GM23338 (cell line): ENCODE data around the gene MINPP1. TPM values are rescaled to one million over a fixed set of nuclear protein-coding genes. Genes with fewer than 3 reads are reported as not detected.

Experiments
- ATAC-seq: fragments of 200-7000 bp; cut with Tn5 transposase; 3 replicates; pipeline ENCODE4 v1.9.1; 2020
- DNase-seq: peaks from one replicate; pipeline ENCODE4 v3.0.0-alpha.2; 2015; ENCODE audit warnings: low spot score
- H2AFZ ChIP-seq: fragments of 200-600 bp; sonication (generic); 2 replicates; pipeline ENCODE4 v1.8.0; 2016; ENCODE audit warnings: antibody characterized with exemption, mild to moderate bottlenecking, moderate library complexity
- H3F3A ChIP-seq: fragments of 200-600 bp; sonication (generic); replicated peaks from 2 replicates; pipeline ENCODE4 v1.8.0; 2017; ENCODE audit warnings: antibody characterized with exemption, mixed run types, low read depth
- H3K27ac ChIP-seq: fragments of 200-600 bp; sonication (generic); 2 replicates; pipeline ENCODE4 v1.6.1; 2016; ENCODE audit warnings: low read depth
- H3K27me3 ChIP-seq: fragments of 200-600 bp; sonication (generic); 2 replicates; pipeline ENCODE4 v1.8.0; 2016; ENCODE audit warnings: mild to moderate bottlenecking, mixed run types, moderate library complexity; ENCODE audit not compliant: insufficient read depth
- H3K36me3 ChIP-seq: fragments of 200-600 bp; sonication (generic); 2 replicates; pipeline ENCODE4 v1.8.0; 2016; ENCODE audit warnings: mild to moderate bottlenecking; ENCODE audit not compliant: insufficient read depth
- H3K4me1 ChIP-seq: fragments of 200-600 bp; sonication (generic); 2 replicates; pipeline ENCODE4 v1.8.0; 2016; ENCODE audit warnings: mild to moderate bottlenecking, moderate library complexity; ENCODE audit not compliant: insufficient read depth
- H3K4me2 ChIP-seq: fragments of 200-600 bp; sonication (generic); 2 replicates; pipeline ENCODE4 v1.7.1; 2017; ENCODE audit warnings: mixed run types
- H3K4me3 ChIP-seq: fragments of 200-600 bp; sonication (generic); 2 replicates; pipeline ENCODE4 v1.6.1; 2016; ENCODE audit warnings: mixed run types
- H3K79me2 ChIP-seq: fragments of 200-600 bp; sonication (generic); replicated peaks from 2 replicates; pipeline ENCODE4 v1.8.0; 2017; ENCODE audit warnings: mild to moderate bottlenecking; ENCODE audit not compliant: insufficient read depth
- H3K9me2 ChIP-seq: fragments of 200-600 bp; sonication (generic); 2 replicates; pipeline ENCODE4 v1.8.0; 2017; ENCODE audit not compliant: insufficient read depth
- H4K20me1 ChIP-seq: fragments of 200-600 bp; sonication (generic); replicated peaks from 2 replicates; pipeline ENCODE4 v1.8.0; 2017; ENCODE audit warnings: mild to moderate bottlenecking; ENCODE audit not compliant: insufficient read depth
- H3K27ac Mint-ChIP-seq: 2 replicates; pipeline ENCODE4 v1.8.0; 2020; ENCODE audit warnings: inconsistent platforms, mild to moderate bottlenecking, moderate library complexity, mixed read lengths
- H3K27me3 Mint-ChIP-seq: 3 replicates; pipeline ENCODE4 v1.8.0; 2022; ENCODE audit warnings: low read depth, mild to moderate bottlenecking, moderate library complexity, mixed read lengths, inconsistent platforms; ENCODE audit not compliant: insufficient read depth, poor library complexity
- H3K36me3 Mint-ChIP-seq: 3 replicates; pipeline ENCODE4 v1.8.0; 2021; ENCODE audit warnings: low read depth, mild to moderate bottlenecking, inconsistent platforms, moderate library complexity, mixed read lengths
- H3K4me1 Mint-ChIP-seq: 3 replicates; pipeline ENCODE4 v1.8.0; 2020; ENCODE audit warnings: mild to moderate bottlenecking, inconsistent platforms, mixed read lengths
- H3K4me3 Mint-ChIP-seq: 3 replicates; pipeline ENCODE4 v1.8.0; 2021; ENCODE audit warnings: moderate library complexity, mild to moderate bottlenecking, inconsistent platforms, mixed read lengths
- H3K9me3 Mint-ChIP-seq: 3 replicates; pipeline ENCODE4 v1.8.0; 2020; ENCODE audit warnings: moderate library complexity, mild to moderate bottlenecking, inconsistent platforms, mixed read lengths
- CREB1 ChIP-seq: fragments of 250-450 bp; sonication (Bioruptor Pico); IDR thresholded peaks from 2 replicates; pipeline ENCODE4 v1.5.0; 2020; ENCODE audit warnings: low read depth, mild to moderate bottlenecking, moderate library complexity
- CTCF ChIP-seq, 2 experiments: fragments of 200-600 bp in 1 of 2; sonication (generic) in 1 of 2; conservative IDR thresholded peaks; 2 replicates each; pipeline versions ENCODE4 v1.5.1 to v1.6.1; 2016 to 2017; ENCODE audit warnings: antibody characterized with exemption in 2 of 2, low read depth in 2 of 2, mild to moderate bottlenecking in 2 of 2, moderate library complexity in 1 of 2
- ETS1 ChIP-seq: IDR thresholded peaks from 2 replicates; pipeline ENCODE4 v1.6.1; 2016; ENCODE audit warnings: antibody characterized with exemption
- EZH2 ChIP-seq: fragments of 200-600 bp; sonication (generic); IDR thresholded peaks from one replicate; pipeline ENCODE4 v1.8.0; 2017; ENCODE audit warnings: antibody characterized with exemption, mild to moderate bottlenecking, low read depth; ENCODE audit not compliant: unreplicated experiment
- EZH2phosphoT487 ChIP-seq: fragments of 200-600 bp; sonication (generic); IDR thresholded peaks from one replicate; pipeline ENCODE4 v1.8.1; 2018; ENCODE audit warnings: antibody characterized with exemption; ENCODE audit not compliant: unreplicated experiment
- JUNB ChIP-seq: IDR thresholded peaks from one replicate; pipeline ENCODE4 v1.6.1; 2016; ENCODE audit warnings: antibody characterized with exemption; ENCODE audit not compliant: unreplicated experiment
- NANOG ChIP-seq: IDR thresholded peaks from 2 replicates; pipeline ENCODE4 v1.6.1; 2016; ENCODE audit warnings: antibody characterized with exemption, borderline replicate concordance
- POLR2AphosphoS5 ChIP-seq: IDR thresholded peaks from 2 replicates; pipeline ENCODE4 v1.6.1; 2016; ENCODE audit warnings: antibody characterized with exemption, low read depth
- REST ChIP-seq: IDR thresholded peaks from one replicate; pipeline ENCODE4 v1.6.1; 2018; ENCODE audit warnings: antibody characterized with exemption; ENCODE audit not compliant: unreplicated experiment
- STAT1 ChIP-seq: IDR thresholded peaks from one replicate; pipeline ENCODE4 v1.6.1; 2016; ENCODE audit warnings: antibody characterized with exemption; ENCODE audit not compliant: unreplicated experiment
- ZNF114 ChIP-seq: fragments of 250-450 bp; sonication (Bioruptor Pico); IDR thresholded peaks from 2 replicates; pipeline ENCODE4 v1.5.0; 2020; ENCODE audit warnings: mild to moderate bottlenecking, moderate library complexity
- ZNF331 ChIP-seq: fragments of 250-450 bp; sonication (Bioruptor Pico); IDR thresholded peaks from 2 replicates; pipeline ENCODE4 v1.5.0; 2020; ENCODE audit warnings: low read depth, mild to moderate bottlenecking, moderate library complexity
- polyA plus RNA-seq: library from polyadenylated mRNA; unstranded; fragments of >200 nt; fragmentation: Nextera tagmentation; extraction: Ambion mirVana; gene quantifications from 2 replicates; pipeline ENCODE4 v1.2.1, GENCODE V29; 2016
- total RNA-seq: library from RNA; depleted of rRNA; stranded (reverse); fragments of >200 nt; shearing (Covaris generic); gene quantifications from 2 replicates; pipeline ENCODE4 v1.2.3, GENCODE V29; 2014

Gene MINPP1
- total and polyA plus RNA-seq, 2 experiments from 2014 or later, result 27.0 to 39.3 TPM

GRCh38 chr10:87579563-87579962 lies 74.9 kb downstream of the MINPP1 start (continued):
- TF ChIP-seq ETS1, result no peak
- no peak for TF ChIP-seq ZNF331
- no peak for TF ChIP-seq NANOG
- TF ChIP-seq POLR2AphosphoS5, result no peak

GRCh38 chr10:87580016-87580415 lies 75.3 kb downstream of the MINPP1 start:
- H3K27me3 ChIP-seq, result no peaks in the 10 kb centered on the region
- no peak overlapping the region for H3K4me3 Mint-ChIP-seq
- no peak overlapping the region for H3K27ac Mint-ChIP-seq
- no peak for TF ChIP-seq NANOG
- no peak for TF ChIP-seq ZNF114
- no peak for TF ChIP-seq ETS1
- TF ChIP-seq JUNB, result no peak
- no peak for TF ChIP-seq CREB1
- no peak for TF ChIP-seq EZH2
- no peak for TF ChIP-seq STAT1
- TF ChIP-seq CTCF (conservative IDR thresholded peaks at IDR 0.05; ENCODE audit: low read depth in 2 of 2), result no peak
- no peak for TF ChIP-seq ZNF331
- TF ChIP-seq EZH2phosphoT487, result no peak
- no peak for TF ChIP-seq REST
- no peak for TF ChIP-seq POLR2AphosphoS5

More at GRCh38 chr10:87580016-87580415, 75.3 kb downstream of the MINPP1 start:
- H3K9me2 ChIP-seq, result no peaks in the 10 kb centered on the region
- H3F3A ChIP-seq, result no peaks in the 10 kb centered on the region
- H3K27ac ChIP-seq, result no peak overlapping the region
- no peaks in the 10 kb centered on the region for H3K79me2 ChIP-seq
- H3K9me3 Mint-ChIP-seq, result no peaks in the 10 kb centered on the region; the same call in 2 of the 3 replicates
- no peaks in the 10 kb centered on the region for H4K20me1 ChIP-seq
- H3K4me1 ChIP-seq, result 0 out of 2 replicates have a peak, but pooled peaks cover 5% of the 10 kb centered on the region
- peaks cover 9% of the 10 kb centered on the region; the same call in 1 of the 3 replicates for H3K4me1 Mint-ChIP-seq
- H3K36me3 Mint-ChIP-seq, result no peaks in the 10 kb centered on the region
- DNase-seq (no peak), ATAC-seq (no peak)
- H3K4me2 ChIP-seq, result no peak overlapping the region
- H2AFZ ChIP-seq, result no peak overlapping the region
- no peaks in the 10 kb centered on the region for H3K27me3 Mint-ChIP-seq
- H3K36me3 ChIP-seq, result no peaks in the 10 kb centered on the region
- H3K4me3 ChIP-seq, result no peak overlapping the region
